Osteocyte (in vitro differentiated cells): Measurements from ENCODE around the gene CCNF. TPM values are rescaled to one million over a fixed set of nuclear protein-coding genes. Genes with fewer than 3 reads are reported as not detected.

Experiments used
- DNase-seq: peaks from one replicate; pipeline ENCODE4 v3.0.0; 2021; ENCODE audit warnings: mixed read lengths; ENCODE audit not compliant: unreplicated experiment; ENCODE audit errors: extremely low spot score
- H3K27ac Mint-ChIP-seq: one replicate; pipeline ENCODE4 v1.8.0; 2021; ENCODE audit warnings: mild to moderate bottlenecking, mixed read lengths; ENCODE audit not compliant: unreplicated experiment
- H3K27me3 Mint-ChIP-seq: one replicate; pipeline ENCODE4 v1.8.0; 2021; ENCODE audit warnings: mixed read lengths; ENCODE audit not compliant: unreplicated experiment
- H3K36me3 Mint-ChIP-seq: one replicate; pipeline ENCODE4 v1.8.0; 2021; ENCODE audit warnings: mixed read lengths; ENCODE audit not compliant: unreplicated experiment
- H3K4me1 Mint-ChIP-seq: one replicate; pipeline ENCODE4 v1.8.0; 2021; ENCODE audit warnings: mixed read lengths; ENCODE audit not compliant: unreplicated experiment
- H3K4me3 Mint-ChIP-seq: one replicate; pipeline ENCODE4 v1.8.0; 2021; ENCODE audit warnings: mild to moderate bottlenecking, moderate library complexity, mixed read lengths; ENCODE audit not compliant: unreplicated experiment
- H3K9me3 Mint-ChIP-seq: one replicate; pipeline ENCODE4 v1.8.0; 2021; ENCODE audit warnings: mixed read lengths; ENCODE audit not compliant: unreplicated experiment
- CTCF ChIP-seq: fragments of 200-600 bp; sonication (generic); IDR thresholded peaks from 2 replicates; pipeline ENCODE4 v1.5.0; 2021; ENCODE audit warnings: antibody characterized with exemption, mild to moderate bottlenecking, moderate library complexity
- total RNA-seq: library from RNA; stranded (reverse); gene quantifications from 2 replicates; pipeline ENCODE4 v1.2.1, GENCODE V29; 2021

The CCNF gene
- total RNA-seq, 1 donor from 2014 or later = 10.0 TPM

- Mint-ChIP-seq H3K36me3 (no peaks in the 10 kb centered on the region), H3K4me3 (no peak overlapping the region), H3K4me1 (peaks cover 15% of the 10 kb centered on the region), H3K27me3 (no peaks in the 10 kb centered on the region), H3K27ac (no peak overlapping the region), H3K9me3 (no peaks in the 10 kb centered on the region)
- no peak for DNase-seq
- no peak for TF ChIP-seq CTCF
These were observed 58.8 kb downstream of the CCNF start for GRCh38 chr16:2487903-2488531.

DNA sequence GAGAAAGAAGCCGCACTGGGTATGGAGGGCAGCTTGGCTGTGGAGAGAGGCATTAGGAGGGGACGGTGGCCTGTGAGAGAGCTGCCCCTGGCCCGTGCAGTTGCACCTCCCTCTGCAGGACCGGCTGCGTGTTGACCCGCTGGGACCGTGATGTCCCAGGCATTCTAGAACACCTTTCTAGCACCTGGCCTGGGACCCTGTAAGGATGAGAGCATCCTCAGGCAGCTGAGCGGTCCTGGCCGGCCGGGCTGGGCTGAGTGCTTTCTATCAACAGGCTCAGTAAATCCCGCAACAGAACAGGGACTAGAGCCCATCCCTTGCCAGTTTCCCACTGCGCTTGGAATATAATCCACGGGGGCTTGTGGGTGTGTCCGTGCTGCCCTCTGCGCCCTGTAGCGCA lies 60.3 kb downstream of the CCNF start:
- TF ChIP-seq CTCF = no peak
- Mint-ChIP-seq H3K27me3 (no peaks in the 10 kb centered on the region), H3K27ac (no peak overlapping the region), H3K9me3 (no peaks in the 10 kb centered on the region), H3K4me3 (no peak overlapping the region), H3K4me1 (peaks cover 11% of the 10 kb centered on the region), H3K36me3 (no peaks in the 10 kb centered on the region)
- DNase-seq = no peak

DNA sequence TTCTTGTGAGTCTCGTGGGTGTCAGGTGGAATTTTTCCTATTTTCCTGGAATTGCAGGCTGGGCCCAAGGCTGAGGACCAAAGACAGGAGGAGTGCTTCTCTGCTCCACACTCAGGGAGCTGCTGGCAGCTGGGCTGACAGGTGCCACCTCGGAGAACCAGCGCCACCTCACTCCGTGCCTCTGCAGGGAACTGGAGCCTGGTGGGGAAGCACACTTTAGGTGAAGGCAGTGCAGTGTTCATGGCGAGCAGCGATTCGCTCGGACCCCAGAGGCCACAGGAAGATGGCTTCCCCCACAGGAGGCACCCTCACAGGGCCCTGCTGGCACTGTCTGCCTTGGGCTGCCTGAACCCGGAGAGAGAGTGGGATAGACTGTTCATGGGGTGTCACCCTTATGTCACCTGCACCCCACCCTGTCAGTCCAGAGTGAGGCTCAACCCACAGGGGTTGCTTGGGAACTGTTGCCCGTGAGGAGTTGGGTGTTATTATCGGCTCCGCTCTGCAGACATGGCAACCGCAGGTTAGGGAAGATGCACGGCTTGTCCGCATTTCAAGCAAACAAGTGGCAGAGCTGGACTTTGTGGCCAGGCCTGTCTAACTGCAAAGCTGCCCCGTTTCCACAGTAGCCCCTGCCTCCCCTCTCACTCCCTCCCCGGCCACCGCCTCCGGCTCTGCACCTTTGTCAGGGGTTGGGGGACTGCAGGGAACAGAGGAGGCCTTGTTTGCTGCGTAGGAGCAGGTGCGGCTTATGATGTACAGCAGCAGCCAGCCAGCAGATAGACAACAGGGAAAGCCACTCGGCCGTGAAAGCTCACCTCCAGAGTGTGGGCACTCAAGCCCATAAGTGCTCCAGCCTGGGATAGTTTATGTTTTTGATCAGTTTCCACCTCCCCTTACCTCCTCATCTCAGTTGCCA lies 61.2 kb downstream of the CCNF start:
- Mint-ChIP-seq H3K36me3 (no peaks in the 10 kb centered on the region), H3K4me3 (no peak overlapping the region), H3K27me3 (no peaks in the 10 kb centered on the region), H3K27ac (no peak overlapping the region), H3K4me1 (peaks cover 11% of the 10 kb centered on the region), H3K9me3 (no peaks in the 10 kb centered on the region)
- DNase-seq = no peak
- no peak for TF ChIP-seq CTCF

DNA sequence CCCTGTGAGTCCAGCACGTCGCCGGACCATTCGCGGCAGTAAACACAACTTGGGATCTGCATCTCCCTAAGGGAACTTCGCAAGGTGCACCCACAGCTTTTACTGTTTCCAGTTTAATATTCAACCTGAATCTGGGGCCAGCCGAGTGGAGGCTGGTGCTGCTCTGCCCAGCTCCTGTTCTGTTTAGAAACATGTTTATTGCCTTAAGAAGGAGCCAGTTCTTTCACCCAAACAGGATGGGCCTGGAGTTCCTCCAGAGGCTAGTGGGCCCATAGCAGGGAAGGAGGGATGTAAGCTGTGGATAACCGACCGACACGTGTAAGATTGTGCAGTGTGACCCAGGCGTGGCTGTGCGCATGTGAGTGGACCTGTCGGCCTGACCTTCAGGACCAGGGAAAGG lies 63.0 kb downstream of the CCNF start:
- no peak for DNase-seq
- peaks cover 4% of the 10 kb centered on the region for H3K36me3 Mint-ChIP-seq
- no peaks in the 10 kb centered on the region for H3K9me3 Mint-ChIP-seq
- no peak for TF ChIP-seq CTCF
- no peaks in the 10 kb centered on the region for H3K27me3 Mint-ChIP-seq
- no peak overlapping the region for H3K27ac Mint-ChIP-seq
- H3K4me3 Mint-ChIP-seq = no peak overlapping the region
- H3K4me1 Mint-ChIP-seq = peaks cover 5% of the 10 kb centered on the region

GRCh38 chr16:2493605-2494004 lies 64.4 kb downstream of the CCNF start:
- DNase-seq = no peak
- no peaks in the 10 kb centered on the region for H3K9me3 Mint-ChIP-seq
- no peaks in the 10 kb centered on the region for H3K27me3 Mint-ChIP-seq

More at GRCh38 chr16:2493605-2494004, 64.4 kb downstream of the CCNF start:
- Mint-ChIP-seq H3K4me1 (peaks cover 5% of the 10 kb centered on the region), H3K4me3 (no peak overlapping the region), H3K27ac (no peak overlapping the region), H3K36me3 (peaks cover 9% of the 10 kb centered on the region)
- no peak for TF ChIP-seq CTCF
